ENCODE results near the gene GUCY2D.
"Not testable (repeated sequence)": the region's sequence is repeated elsewhere in the genome, so short reads cannot be mapped to it uniquely, and the experiment has no call there.

Gene GUCY2D

GRCh38 chr17:8046929-8047768 lies 44.7 kb downstream of the GUCY2D start:
- DNase-seq = no peak

- no peak for DNase-seq
Measured at GRCh38 chr17:8047769-8048110, 45.3 kb downstream of the GUCY2D start.

- no peak for DNase-seq
Measured at GRCh38 chr17:8048236-8048635, 45.8 kb downstream of the GUCY2D start.

GRCh38 chr17:8048736-8049135 lies 46.3 kb downstream of the GUCY2D start:
- DNase-seq = no peak

- DNase-seq = no peak
Measured at GRCh38 chr17:8051831-8052230, 49.4 kb downstream of the GUCY2D start.

GRCh38 chr17:8052256-8053252 lies 50.1 kb downstream of the GUCY2D start:
- no peak for DNase-seq

- no peak for DNase-seq
Measured at GRCh38 chr17:8053600-8053999, 51.2 kb downstream of the GUCY2D start.

GRCh38 chr17:8055851-8056231 lies 53.4 kb downstream of the GUCY2D start:
- DNase-seq = no peak

GRCh38 chr17:8056232-8056975 lies 54.0 kb downstream of the GUCY2D start:
- peak; percentile 66 for DNase-seq

- DNase-seq = no peak
Measured at GRCh38 chr17:8056976-8057625, 54.7 kb downstream of the GUCY2D start.

- no peak for DNase-seq
Measured at GRCh38 chr17:8057691-8058114, 55.3 kb downstream of the GUCY2D start.

GRCh38 chr17:8059131-8059530 lies 56.7 kb downstream of the GUCY2D start:
- DNase-seq = no peak

GRCh38 chr17:8060274-8060673 lies 57.9 kb downstream of the GUCY2D start:
- DNase-seq = peak; percentile 64

GRCh38 chr17:8061851-8062250 lies 59.4 kb downstream of the GUCY2D start:
- DNase-seq = not testable (repeated sequence)

GRCh38 chr17:8062435-8062806 lies 60.0 kb downstream of the GUCY2D start:
- no peak for DNase-seq

GRCh38 chr17:8062807-8063483 lies 60.5 kb downstream of the GUCY2D start:
- DNase-seq = no peak

GRCh38 chr17:8063761-8064534 lies 61.5 kb downstream of the GUCY2D start:
- DNase-seq = no peak

GRCh38 chr17:8064561-8065019 lies 62.2 kb downstream of the GUCY2D start:
- no peak for DNase-seq

GRCh38 chr17:8066841-8067775 lies 64.7 kb downstream of the GUCY2D start:
- DNase-seq = no peak

- no peak for DNase-seq
Measured at GRCh38 chr17:8067806-8068205, 65.4 kb downstream of the GUCY2D start.

Data from femur (tissue), 1 donor.